GM19043 (cell line): ENCODE results near the gene ECSCR.
"Not testable (repeated sequence)": the region's sequence is repeated elsewhere in the genome, so short reads cannot be mapped to it uniquely, and the experiment has no call there.

ENCODE experiments used
- ATAC-seq: cut with Tn5 transposase; IDR thresholded peaks from one replicate; pipeline ENCODE4 v1.9.1; 2021; ENCODE audit warnings: low read depth; ENCODE audit not compliant: unreplicated experiment

Gene ECSCR

DNA sequence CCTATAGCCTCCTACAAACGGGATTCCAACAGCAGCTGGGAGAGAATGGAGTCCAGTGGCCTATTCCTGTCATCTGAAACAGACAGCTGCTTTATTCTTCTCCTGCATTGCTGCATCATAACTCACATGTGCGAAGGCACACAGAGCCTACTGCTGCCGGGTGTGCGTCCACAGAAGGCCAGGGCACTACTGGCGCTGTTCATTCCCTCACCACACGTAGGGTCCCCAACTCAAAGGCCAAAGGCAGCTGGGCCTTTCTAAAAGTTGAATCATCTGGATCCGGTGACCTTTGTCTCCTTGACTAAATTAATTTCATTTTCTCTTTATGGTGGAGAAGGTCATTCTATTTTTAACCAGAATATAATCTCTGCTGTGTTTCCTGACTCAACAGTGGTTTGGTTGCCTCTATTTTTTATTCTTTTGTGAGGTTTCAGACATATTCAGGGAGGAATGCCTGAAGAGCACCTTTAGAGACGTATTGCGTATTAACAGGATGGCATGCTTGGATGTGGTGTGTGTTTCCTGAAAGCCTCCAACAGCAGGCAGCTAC, 47.9 kb downstream of the ECSCR start:
- ATAC-seq, result no peak

DNA sequence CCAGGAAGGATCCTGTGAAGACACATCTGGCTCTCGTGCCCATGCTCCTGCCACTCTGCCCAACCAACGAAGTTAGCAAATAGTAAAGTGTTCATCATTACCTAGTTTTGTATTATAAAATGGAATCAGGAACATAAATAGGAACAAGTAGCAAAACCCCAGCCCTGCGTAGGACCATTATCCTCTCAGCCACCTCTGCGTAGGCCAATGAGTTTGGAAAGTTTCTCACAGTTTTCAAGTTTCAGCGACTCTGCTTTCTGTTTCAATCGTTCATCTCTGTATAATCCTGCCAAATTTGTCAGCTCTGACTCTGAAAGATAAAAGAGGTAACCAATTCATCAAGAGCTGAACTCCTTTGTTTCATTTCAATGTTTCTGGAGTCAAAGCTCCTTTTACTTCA, 48.6 kb downstream of the ECSCR start:
- no peak for ATAC-seq

DNA sequence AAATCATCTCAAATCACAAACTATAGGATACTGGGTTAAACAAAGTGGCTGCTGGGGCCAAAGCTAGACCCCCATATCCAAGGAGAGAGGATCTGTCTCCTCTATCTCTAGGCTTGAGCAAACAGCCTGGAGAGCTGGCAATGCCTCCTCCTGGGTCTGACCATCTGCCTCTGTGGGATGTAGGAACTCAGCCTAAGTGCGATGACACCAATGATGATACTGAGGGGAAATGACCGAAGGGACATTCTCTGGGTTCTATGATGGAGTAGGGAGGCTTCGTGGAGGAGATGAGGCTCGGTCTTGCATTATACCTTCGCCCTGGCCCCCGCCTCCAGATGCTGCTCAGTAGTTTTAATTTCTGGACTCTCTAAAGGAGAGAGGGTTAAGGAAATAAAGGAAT, 49.4 kb downstream of the ECSCR start:
- no peak for ATAC-seq

DNA sequence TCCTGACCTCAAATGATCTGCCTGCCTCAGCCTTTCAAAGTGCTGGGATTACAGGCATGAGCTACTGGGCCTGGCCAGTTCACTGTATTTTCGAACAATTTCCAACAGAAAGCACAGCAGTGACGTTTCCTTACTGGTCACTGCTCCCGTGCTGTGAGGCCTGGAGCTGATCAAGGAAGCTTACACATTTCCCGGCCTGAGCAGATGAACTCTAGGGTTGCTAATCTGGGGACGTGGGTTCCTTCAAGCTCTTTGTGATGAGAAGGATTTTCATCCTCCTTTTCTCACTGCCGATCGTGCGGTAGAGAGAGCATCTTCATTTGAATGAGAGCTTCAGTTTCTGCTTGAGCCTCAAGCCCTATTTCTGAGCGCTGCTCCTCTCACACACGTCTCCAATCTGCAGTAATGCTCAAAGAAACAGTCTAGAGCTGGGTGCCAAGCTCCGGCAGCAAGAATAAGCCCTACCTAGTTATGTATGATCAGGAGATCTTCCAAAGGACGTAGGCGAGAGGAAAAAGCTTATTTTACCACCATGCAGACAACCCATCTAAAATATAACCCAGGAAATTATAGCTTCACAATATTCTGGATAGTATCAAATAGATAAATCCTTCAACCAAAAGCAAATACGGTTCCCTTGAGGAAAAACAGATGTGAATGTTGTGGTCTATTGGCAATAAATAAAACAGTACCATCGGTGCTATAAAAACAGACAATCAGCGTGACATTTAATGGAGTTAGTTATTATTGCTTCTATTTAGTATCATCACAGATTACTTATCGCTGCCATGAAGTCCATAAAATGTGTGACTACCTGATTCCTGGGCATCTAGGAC, 51.3 kb downstream of the ECSCR start:
- no peak for ATAC-seq

DNA sequence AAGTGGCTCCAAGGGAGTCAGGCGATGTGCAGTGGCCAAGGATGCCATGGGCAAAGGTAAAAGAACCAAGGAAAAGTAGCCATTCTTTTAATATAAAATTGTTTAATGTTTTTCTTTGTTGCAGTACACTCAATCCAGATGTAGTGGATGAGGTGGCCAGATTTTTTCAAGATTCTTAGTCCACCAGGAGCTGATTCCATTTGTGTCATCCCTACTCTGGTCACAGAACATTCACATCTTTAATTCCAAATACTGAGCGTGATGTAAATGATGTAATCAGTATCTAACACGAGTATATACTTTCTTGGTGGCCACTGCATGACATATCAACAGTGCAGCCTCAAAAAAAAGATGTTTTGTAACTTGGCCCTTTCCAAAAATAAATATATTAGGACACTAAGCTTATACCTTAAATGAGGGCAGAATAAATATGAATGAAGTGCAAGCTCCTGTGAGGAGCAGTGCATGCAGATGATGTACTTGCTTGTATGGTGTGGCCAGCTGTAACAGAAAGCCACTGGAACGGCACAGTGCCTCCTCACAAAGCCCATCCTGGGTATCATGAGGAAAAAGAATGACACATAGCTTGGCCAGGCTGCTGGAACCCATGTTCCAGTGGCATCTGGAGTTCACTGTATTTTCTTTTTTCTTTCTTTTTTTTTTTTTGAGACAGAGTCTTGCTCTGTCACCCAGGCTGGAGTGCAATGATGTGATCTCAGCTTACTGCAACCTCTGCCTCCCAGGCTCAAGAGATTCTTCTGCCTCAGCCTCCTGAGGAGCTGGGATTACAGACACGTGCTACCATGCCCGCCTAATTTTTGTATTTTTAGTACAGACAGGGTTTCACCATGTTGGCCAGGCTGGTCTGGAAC, 52.2 kb downstream of the ECSCR start:
- no peak for ATAC-seq

DNA sequence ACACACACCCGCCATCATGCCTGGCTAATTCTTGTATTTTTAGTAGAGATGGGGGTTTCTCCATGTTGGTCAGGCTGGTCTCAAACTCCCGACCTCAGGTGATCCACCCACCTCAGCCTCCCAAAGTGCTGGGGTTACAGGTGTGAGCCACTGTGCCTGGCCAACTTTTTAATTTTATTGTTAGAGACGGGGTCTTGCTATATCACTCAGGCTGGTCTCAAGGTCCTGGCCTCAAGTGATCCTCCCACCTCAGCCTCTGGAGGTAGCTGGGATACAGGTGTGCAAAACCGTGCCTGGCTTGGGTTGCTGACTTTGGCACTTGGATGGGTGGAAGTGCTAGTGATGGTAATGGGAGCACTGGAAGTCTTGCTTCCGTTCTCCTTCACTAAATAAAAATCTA, 53.4 kb downstream of the ECSCR start:
- ATAC-seq, result not testable (repeated sequence)

DNA sequence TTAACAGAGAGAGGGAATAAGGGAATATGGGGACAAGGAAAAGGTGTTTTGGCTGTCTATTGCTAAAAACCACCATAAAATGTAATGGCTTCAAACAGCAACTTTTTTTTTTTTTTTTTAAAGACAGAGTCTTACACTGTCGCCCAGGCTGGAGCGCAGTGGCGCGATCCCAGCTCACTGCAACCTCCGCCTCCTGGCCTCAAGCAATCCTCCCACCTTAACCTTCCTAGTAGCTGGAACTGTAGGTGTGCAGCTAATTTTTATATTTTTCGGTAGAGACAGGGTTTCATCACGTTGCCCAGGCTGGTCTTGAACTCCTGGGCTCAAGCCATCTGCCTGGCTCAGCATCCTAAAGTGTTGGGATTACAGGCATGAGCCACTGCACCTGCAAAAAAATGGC, 54.4 kb downstream of the ECSCR start:
- no peak for ATAC-seq

DNA sequence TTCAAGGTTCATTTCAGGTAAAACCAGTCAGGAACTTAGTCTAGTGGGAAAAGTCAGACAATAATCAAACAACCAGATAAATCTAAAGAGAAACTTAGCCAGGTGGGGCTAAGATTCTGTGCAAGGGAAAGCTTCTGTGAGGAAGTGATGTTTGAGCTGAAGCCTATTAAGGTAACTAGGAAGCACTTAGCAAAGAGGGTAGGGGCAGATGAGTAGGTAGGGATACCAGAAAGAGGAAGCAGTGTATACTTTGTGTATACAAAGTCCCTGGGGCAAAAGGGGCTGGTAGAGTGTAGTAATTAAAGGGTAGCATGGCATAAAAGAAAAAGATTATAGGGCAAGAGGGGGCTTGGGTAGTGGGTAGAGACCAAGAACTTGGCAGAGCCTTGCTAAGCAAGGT, 55.0 kb downstream of the ECSCR start:
- ATAC-seq, result no peak

DNA sequence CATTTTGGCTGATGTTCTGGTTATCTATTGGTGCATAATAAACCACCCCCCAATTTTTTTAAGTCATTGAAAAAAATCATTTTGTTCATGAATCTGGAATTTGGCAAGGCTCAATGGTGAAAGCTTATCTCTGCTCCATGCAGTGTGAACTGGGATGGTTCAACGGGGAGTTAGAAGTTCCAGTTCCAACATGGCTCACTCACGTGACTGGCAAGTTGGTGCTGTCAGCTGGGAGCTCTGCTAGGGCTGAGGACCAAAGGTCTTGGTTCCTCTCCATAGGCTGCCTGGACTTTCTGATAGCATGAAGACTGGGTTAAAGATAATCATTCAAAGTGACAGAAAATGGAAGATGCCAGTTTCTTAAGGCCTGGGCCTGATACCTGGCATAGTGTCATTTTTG, 55.6 kb downstream of the ECSCR start:
- ATAC-seq, result no peak

DNA sequence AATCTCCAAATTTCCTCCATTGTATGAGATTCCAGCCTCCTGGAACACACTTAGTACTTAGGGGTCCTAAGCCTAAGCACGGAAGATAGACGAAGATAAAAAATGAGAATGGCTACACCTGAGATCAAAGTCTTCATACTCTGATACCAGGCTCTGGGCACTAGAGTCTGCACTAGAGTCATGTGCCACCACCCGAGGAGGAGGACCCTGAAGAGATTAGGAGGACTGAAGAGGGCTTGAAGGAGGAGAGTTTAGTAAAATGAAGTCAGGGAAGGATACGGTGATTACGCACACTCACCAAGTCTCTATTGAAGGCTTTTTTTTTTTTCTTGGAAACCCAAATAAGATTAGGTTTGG, 58.1 kb downstream of the ECSCR start:
- no peak for ATAC-seq

DNA sequence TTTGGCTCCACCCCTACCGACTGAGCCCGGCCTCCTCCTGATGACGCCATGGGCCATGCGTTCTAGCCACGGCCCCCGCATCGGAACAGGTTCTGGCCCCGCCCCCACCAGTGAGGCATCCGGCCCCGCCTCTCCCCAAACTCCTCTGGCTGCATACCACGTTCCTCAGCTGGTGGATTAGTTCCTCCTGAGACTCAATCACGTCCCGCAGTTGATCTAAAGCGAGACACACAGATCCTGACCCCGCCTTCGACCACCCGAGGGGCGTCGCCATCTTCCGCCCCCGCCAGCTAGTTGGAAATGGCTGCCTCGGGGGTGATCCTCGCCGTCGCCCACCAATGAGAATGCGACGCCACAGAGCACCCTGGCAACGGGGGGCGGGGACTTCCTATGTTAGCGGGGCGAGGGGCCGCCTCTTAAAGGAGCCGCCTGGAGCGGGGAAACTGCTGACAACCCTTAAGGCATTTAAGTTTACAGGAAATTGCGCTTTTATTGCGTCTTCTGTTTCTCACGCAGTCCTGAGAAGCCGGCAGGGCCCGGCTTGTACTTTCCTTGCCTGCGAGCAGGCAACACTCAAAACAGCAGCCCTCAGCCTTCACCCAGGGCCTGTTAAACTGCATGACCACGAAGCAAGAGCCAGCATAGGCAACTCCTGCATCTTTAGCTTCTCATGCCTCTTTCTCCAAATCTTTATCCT, 58.6 kb downstream of the ECSCR start, which contains the start of gene SPATA24:
SPATA24 (minus strand) TSS at position 303 of the 697 bp plus-strand sequence; CDS start at position 274, 29 bp downstream.
- peak; percentile 79 for ATAC-seq

DNA sequence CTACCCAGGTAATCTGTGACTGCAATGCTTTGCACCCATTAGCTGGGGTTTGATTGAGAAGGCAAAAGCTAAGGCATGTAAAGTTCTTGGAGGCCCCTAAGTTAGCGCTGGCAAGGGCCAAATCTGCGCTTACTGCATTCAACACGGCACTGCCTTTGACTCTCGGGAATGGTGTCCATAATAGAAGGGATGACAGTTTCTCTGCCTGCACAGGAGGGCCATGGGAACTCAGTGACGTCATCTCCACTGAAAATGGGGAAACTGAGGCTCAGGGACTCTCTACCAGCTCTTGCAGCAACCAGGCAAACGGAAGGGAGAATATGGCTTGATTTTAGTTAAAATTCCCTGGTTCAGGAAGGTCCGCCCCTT, 59.1 kb downstream of the ECSCR start:
- ATAC-seq, result no peak

DNA sequence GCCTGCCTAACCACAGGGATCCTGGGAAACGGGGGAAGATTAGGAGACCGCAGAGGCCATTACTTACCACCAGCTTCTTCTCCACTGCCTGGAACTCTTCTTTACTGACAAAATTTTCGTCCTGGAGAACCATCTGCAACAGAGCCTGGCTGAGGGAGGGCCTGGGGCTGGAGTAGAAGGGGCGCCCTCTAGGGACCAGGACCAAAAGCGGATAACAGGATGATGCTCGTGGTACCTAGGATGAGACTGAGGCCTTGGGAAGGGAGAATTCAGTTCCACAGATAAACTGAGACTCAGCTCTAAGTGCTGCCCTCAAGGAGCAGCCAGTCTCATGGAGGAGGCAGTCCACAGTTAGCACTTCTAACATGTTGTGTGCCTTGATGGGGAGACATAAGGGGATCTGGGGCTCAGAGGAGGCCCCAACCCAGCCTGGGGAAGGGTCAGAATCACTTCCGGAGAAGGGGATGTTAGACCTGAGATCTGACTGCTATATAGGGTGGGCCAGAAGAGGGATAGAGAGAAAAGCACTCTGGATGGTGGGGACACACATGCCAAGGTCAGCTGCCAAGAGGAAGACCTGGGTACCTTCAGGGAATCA, 59.9 kb downstream of the ECSCR start:
- no peak for ATAC-seq

DNA sequence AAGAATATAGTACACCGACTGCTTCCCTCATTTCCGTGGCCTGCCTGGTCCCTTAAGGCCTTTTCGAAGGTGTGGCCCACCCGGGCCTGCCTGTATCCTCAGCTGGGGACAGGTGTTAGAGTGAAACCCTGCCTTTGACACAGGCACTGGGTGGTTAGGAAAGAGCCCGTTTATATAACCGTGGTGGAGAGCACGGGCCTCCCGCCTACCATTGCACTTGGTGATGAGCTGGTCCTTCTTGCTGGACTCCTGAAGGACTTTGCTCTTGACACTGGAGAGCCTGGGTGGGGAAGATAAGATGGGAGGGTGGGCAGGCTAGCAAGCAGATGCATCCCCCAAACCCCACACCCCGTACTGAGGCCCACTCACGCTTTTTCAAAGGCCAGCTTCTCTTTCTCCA, 61.0 kb downstream of the ECSCR start:
- ATAC-seq, result no peak

DNA sequence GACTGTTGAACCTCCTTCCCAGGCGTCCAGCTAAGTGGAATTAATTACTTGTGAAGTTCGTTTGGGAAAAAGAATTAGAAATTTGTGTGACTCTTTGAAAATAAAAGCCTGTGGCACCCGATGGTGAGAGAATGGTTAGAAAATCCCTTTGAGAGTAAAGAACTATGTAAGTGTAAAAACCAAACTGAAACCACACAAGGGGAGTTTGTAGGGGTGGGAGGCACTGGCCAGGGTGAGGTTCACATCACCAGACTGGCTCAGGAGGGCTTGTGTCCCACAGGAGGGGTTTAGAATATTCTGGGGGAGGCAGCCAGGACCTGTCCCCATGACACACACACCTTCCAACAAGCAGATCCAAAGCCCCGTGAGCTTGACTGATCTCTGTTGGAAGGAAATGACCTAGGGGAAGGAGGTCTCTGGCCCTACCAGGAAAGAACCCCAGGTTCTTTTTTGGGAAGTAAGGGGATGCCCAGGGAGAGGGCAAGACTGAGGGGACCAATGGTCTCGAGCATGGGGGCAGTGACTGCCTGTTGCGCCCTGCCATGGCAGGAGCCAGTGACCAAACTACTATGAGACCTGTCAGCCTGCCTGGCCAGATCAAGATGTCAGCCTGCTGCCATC, 62.9 kb downstream of the ECSCR start:
- peak; percentile 24 for ATAC-seq
